MV-4-11 (cell line): ENCODE measurements around the gene HDAC4.
"Not testable (repeated sequence)": the region's sequence is repeated elsewhere in the genome, so short reads cannot be mapped to it uniquely, and the experiment has no call there.

ENCODE experiments used
- DNase-seq: peaks from one replicate; lab custom pipeline; 2025; lab: John Stamatoyannopoulos, UW

Gene HDAC4

DNA sequence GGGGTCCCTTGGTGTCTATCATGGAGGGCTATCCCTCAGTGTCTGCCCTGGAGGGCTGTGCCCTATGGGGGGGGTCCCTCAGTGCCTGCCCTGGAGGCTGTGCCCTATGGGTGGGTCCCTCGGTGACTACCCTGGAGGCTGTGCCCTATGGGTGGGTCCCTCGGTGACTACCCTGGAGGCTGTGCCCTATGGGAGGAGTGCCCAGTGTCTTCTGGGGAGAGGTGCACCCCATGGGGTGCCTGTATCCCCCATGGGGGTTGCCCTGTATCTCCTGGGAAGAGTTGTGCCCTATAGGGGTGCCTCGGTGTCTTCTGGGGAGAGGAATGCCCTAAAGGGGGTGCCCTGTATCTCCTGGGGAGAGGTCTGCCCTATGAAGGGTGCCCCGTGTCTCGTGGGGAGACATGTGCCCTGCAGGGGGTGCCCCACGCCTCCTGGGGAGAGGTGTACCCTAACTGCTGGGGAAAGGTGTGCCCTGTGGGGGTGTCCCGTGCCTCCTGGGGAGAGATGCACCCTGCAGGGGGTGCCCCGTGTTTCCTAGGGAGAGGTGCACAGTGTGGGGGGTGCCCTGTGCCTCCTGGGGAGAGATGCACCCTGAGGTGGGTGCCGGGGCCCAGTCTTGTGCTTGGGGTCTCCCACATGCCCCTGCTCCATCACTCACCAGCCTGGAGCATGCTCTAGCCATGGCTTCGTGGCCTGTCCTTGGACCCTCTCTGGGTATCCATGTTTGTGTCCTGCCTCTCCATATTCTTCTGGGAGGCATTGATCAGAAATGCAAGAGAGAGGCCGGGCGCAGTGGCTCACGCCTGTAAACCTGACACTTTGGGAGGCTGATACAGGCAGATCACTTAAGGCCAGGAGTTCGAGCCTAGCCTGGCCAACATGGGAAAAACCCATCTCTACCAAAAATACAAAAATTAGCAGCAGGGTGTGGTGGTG is 215.6 kb downstream of the HDAC4 start:
- no peak for DNase-seq

DNA sequence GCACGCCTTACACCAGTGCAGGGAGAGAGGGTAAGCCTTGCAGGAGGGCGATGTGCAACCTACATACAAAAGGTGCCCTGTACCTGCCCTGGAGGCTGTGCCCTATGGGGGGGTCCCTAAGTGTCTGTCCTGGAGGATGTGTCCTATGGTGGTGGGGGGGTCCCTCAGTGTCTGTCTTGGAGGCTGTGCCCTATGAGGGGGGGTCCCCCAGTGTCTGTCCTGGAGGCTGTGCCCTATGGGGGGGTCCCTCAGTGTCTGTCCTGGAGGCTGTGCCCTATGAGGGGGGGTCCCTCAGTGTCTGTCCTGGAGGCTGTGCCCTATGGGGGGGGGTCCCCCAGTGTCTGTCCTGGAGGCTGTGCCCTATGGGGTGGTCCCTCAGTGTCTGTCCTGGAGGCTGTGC is 216.6 kb downstream of the HDAC4 start:
- no peak for DNase-seq

DNA sequence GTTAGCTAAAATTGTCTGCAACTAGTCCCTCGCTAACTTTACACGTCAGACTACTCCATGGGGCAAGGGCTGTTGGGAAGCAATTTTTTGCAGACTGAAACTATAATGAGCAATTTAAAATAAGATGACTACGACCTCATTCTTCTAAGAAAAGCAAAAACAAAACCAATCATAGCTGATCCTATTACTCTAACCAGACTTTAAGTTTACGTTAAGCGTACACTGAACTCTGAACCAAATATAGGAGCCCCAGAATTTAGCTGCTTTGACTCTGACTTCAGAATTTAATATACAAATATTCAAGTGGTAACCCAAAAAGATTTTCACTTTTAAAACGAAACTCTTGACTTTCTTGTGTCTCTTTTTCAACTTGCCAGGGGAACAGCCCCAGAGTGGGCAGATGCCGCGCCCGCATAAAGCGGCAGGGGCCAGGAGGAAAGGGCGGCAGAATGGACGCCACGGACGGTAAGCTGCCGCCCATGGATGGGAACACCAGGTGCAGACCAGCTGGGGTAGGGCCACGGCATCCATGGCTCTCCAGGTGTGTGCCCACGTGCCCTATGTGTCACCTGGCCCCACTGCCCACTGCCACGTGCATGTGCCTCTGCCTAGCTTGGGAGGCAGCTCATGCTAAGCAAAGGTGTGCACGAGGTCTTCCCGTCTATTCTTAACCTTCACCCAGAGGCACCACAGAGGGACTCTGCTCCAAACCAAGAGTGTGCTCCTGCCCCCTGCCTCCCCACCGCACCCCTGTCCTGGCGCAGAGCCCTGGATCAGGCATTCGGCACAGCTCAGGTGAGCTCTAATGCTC is 217.6 kb downstream of the HDAC4 start:
- DNase-seq, result no peak

DNA sequence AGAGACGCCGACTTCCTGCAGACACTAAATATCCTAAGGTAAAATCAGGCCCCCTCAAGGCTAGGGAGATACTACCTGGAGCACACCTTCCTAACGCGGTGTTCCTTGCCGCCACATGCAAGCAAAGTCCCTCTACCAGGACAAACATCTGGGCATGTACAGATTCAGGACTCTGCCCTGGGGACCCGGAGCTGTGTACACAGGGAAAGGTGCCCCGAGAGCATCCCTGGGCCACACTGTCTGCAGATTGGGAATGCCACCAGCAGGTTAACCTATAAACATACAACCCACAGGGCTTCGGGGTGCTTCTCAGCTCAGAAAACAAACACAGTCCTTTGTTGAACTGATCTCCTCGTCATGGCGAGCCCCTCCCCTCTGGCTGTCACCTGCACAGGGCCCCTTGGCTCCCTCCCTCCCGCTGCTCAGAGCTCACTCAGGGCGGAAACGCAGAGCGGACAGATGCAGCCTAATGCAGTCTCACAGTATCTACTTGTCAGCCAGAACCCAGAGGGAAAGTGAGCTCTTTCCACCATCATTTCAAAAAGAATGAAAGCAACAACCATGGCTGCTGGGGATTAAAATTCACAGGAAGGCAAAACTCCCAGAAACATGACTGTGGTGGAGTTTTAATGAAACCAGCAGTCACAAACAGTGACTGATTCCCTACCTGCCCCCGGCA is 218.8 kb downstream of the HDAC4 start:
- no peak for DNase-seq

DNA sequence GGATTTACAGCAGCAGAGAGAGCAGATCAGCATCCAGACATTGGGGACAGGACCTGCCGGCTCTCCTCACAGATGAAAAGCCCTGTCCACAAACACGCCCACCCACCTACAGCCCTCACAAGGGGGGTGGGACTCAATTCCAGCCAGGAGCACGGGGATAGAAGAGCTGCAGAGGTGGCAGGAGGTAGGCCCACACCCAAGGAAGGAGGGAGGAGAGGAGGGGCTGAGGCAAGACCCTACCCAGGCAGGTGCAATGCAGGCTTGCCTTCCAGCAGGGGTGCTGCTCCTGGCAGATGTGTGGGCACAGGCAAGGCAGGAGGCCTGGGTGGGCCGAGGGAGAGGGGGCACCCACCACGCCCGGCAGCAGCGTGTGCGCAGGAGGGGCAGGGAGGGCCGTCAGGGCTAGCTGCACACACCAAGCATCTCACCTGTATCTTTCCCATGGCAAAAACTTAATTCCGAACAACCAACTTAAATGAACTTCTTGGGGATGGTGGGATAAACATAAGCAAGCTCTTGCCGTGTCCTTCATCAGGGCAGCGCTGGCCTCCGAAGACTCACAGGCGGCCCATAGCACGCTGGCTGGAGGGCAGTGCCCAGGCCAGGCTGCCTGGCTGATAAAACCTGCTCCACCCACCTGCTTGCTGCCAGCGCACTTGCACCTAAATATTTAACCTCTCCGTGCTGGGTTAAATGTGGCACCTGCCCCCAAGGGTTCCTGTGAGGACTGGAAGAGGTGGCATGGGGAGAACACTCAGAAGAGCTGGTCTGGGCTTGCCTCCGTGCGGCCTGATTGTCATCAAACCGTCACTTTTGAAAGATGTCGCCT is 219.5 kb downstream of the HDAC4 start:
- no peak for DNase-seq

DNA sequence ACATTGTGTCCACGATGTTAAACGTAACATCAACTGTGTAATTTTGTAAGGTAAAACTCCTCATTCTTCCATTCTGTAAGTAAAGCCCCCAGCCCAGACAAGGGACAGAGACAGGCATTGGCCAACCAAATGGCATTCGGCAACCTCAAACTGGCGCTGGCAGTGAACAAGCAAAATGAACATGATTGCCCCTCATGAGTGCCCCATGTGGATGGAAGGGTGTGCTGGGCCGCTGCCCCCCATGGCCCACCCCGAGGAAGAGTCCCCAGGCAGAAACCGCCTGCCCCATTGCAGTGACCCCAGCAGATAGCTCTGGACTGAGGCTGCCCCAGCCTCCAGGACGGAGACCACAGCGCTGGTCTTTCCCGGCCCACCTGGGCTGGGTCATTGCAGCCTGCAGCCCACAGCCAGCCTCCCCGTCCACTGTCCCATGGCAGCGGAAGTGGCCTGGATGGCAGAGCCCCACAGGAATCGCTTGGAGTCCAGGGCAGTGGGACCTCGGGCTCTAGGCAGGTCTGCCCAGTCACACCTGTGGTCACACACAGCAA is 220.2 kb downstream of the HDAC4 start:
- no peak for DNase-seq

DNA sequence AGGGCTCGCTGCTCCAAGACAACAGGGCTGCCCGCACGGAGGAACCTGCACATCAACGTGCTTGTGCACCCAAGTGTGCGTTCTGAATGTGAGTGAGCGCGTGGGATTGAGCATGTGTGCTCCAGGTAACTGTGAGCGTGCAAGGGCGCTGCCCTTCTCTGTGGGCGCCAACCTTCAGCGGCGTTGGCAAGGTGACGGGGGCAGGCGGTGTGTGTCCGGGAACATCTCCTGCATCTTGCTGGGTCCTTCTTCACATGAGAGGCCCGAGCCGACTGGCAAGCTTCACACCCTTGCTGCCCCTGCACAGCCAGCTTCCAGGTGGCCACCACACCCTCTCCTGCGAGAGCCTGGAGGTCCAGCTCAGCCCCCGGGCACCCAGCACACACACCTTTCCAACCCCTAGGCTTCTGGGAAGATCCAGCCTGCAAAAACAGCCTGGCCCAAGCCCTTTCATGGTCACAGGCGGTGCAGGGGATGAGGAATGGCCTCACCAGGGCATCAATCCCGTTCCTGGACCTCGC is 220.9 kb downstream of the HDAC4 start:
- DNase-seq, result no peak

DNA sequence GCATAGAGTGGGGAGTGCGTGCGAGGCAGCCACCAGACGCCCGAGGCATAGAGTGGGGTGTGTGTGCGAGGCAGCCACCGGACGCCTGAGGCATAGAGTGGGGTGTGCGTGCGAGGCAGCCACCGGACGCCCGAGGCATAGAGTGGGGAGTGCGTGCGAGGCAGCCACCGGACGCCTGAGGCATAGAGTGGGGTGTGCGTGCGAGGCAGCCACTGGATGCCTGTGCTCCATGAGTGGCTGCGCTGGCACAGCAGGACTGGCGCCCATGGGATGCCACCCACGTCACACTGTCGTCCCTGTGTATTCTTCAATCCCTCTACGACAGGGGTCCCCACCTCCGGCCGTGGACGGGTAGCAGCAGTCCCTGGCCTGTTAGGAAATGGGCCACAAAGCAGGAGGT is 221.9 kb downstream of the HDAC4 start:
- no peak for DNase-seq

DNA sequence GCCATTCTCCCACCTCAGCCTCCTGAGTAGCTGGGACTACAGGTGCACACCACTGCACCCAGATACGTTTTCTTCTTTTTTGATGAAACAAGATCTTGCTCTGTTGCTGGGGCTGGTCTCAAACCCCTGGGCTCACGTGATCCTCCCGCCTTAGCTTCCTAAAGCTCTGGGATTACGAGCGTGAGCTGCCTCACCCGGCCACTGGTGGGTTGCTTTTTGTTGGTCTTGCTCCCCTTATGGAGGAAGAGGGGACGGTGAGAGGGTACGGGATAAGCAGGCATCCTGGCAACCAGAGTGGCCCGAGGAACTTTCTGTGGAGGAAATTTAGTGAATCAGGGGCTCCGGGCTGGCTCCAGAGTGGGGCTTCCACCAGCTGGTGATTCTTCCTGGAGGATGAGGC is 222.3 kb downstream of the HDAC4 start:
- DNase-seq, result no peak

DNA sequence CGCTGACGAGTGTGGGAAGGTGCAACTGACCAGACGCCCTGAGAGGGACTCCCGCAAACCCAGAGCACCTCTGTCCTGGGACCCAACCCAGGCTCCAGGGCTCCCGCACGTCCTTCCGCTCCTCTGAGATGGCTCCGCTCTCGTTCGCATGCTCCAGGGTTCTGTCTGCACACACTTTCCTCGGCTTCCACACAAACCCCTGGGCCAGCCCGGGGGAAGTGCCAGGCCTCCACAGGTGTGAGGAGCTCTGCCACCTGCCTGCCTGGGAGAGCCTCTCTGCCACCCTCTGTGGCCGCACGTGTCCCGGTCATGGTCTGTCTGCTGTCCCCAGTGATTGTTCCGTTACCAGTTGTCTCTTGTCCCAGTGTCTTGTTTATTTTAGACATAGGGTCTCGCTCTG is 222.9 kb downstream of the HDAC4 start:
- DNase-seq, result no peak

DNA sequence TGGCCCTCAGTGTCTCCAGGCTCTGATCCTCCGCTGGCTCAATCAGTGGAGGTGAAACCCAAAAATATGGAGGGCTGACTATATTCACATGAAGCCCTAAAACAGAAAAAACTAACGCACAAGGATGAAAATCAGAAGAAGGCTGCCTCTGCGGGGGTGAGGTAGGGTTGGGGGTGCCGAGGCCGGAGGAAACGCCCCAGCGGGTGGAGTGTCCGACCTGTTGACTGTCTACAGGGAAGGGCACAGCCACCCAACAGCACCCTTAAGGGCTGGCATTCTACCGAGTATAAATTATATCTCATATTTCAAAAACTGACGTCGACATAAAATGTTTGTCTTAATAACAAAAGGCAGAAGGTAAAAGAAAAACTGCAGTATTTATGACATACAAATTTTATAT is 223.5 kb downstream of the HDAC4 start:
- no peak for DNase-seq

DNA sequence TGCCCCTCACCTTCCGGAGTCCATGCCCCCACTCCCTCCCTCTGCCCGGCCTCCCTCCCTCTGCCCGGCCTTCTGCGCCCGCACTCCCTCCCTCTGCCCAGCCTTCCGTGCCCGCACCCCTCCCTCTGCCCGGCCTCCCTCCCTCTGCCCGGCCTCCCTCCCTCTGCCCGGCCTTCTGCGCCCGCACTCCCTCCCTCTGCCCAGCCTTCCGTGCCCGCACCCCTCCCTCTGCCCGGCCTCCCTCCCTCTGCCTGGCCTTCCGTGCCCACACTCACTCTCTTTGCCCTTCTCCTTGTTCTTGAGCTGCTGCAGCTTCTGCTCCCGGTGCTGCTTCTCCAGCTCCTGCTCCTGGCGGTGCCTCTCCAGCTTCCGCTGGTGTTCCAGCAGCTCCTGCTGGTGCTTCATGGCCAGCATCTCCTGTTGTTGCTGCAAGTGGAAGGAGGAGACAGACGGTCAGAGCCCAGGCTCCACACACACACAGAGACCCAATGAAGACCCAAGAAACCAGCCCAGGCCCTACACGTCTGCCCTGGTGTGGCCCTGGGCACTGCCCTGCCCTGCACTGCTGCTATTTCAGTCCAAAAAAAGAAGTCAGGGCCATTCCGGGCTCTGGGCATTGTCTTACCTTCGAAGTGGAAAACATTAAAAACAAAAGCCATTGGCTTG is 224.5 kb downstream of the HDAC4 start:
- not testable (repeated sequence) for DNase-seq

DNA sequence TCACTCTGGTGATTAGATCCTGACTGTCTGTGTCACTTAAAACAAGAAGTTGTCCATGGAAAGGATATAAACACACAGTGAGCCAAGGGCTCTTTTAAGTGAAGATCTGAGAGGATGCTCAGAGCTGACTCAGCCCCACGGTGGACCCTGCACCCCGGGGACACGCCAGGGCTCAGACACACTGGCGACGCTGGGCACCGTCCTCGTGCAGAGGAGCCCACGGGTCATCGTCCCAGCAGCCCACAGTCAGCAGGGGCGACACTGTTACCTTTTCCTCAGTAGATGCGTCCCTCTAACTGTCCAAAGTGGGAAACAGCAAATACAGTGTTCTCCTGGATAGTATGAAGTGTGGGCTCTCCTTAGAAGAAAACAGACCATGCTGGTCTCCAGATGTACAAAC is 225.6 kb downstream of the HDAC4 start:
- DNase-seq, result no peak

DNA sequence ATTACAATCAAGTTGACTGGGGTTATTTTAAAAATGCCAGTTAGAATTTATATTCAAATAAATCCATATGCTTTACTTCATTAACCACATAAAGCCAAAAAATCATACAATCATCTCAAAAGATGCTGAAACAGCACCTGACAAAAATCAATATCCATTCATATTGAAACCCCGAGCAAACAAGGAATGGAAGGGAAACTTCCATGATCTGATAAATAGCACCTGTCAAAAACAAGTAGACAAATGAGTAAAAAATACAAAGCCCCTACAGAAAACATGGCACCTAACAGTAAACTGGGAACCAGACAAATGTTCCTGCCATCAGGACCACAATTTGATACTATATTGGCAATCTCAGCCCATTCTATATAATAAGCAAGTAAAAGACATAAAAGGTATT is 227.5 kb downstream of the HDAC4 start:
- no peak for DNase-seq

DNA sequence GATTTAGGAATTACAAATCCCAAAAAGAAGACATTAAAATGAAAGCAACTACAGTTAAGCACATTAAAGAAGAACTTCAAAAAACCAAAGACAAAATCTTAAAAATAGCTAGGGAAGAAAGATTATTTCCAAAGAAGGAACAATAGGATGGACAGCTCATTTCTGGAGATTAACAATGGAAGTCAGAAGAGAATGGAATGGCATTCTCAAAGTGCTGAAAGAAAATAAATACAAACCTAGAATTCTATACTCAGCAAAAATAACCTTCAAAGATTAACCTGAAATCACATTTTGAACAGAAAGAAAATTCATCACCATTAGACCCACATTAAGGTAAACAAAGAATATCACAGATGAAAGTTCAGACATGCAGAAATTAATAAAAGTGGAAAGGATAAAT is 229.2 kb downstream of the HDAC4 start:
- DNase-seq, result no peak

DNA sequence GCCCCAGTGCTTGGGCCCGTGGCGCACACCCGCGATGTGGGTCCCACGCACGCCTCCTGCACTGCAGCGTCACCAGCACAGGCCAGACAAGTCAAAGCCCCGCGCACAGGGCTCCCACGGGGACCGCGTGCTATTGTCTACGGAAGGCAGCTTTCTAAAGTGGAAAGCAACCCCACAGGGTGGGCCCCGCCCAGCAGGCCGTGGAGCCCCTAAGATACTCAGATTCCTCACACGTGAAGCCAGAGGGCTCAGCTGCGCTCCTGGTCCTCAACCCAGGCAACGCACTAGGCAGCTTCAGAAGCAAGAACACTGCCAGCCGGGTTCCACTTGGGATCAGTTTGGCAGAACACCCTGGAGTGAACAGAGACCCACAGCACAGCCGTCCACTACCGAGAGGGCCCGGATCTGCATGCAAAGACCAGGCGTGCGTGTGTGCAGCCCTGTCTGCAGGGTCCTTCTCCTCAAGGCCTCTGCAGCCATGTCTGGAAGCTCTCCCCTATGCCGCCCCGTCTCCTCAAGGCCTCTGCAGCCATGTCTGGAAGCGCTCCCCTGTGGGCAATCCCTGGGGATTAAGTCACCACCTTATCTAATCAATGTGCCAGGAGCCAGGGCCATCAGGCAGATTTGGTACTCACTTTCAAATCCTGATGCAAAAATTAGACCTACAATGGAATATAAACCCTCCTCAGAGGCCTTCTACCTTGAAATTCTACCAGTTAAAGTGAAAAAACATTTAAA is 231.3 kb downstream of the HDAC4 start:
- DNase-seq, result no peak

DNA sequence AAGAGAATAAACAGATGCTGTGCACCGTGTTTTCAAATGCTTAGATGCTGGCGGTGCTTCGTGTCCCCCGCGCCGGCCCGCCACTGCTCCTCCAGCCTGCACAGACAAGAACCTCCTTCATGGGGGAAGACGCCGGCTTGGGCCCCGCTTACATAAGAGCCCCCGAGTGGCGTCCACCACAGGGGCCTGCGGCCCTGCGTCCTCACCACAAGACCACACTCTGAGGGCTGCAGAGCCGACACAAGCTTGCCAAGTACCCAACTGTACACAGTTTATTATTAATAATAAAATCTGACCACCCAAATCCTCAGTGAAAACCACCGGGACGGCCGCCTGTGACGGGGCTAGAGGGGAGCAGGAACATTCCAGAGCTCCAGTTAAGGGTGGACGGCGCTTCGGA is 232.2 kb downstream of the HDAC4 start:
- no peak for DNase-seq

DNA sequence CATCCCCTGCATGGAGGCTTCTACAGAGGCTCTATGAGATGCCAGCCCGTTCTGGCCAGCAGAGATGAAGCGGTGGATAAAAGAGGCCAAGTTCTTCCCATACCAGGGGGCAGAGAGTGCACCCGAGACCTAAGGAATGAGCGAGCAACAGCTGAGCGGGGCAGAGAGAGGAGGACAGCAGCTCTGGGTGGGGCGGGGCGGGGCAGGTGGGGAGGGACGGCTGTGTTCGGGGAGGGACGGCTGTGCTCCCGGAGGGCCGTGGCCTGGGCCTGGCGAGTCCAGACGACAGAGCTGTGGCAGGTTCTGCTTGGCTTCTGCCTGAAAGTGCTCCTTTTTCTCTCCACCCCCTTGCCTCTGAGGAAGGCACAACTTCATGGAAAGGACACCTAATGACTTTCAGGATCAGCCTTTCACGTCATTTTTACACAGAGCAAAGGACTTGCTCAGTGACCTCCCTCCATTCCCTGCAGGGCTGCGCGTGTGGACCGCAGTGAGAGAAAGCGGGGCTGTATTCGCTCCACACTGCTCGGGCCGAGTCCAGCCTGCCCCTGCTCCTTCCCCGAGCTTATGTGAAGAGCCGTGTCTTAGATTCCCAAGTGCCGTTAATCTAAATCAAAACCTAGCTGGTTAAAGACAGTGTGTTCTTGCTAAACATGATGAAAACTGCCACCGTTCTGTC is 232.9 kb downstream of the HDAC4 start:
- DNase-seq, result no peak

DNA sequence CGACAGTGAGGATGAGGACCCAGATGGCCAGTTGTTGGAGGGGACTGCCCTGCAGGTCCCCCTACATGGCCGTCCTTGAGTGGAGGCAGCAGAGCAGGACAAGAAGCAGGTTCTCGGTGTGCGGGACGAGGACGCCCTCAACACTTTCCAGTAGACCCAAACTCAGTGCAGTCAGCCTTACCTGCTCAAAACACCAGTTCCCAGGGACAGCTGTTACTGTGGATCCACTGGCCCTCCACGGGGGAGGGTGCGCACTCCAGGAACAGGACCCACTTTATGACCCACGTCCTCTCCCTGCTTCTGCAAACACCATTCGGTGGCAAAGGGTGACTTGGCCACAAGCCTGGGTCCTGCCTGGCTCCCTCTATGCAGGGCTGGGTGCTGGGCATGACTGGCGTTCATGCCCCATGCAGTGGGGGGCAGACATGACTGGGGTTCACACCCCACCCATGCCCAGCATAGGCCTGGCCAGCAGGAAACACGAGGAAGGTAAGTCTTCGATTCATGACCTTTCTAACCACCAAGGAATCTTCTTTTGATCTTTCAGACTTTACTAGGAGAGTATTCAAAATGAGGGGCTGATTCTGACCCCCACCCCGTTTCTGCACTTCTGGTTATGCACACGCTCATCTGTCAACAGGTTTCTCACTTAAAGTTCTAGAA is 233.7 kb downstream of the HDAC4 start:
- DNase-seq, result no peak
